ENCODE data around the gene RPS14.

- TF ChIP-seq POLR2AphosphoS5 (IDR thresholded peaks at IDR 0.05; ENCODE audit: low read depth, low read length) (no peak), POLR2A (IDR thresholded peaks at IDR 0.05; ENCODE audit: low read depth, low read length) (no peak), TAF1 (IDR thresholded peaks at IDR 0.05; ENCODE audit: low read depth, low read length) (no peak), POU2F2 (IDR thresholded peaks at IDR 0.05; ENCODE audit: low read depth, low read length) (no peak), SPI1 (IDR thresholded peaks at IDR 0.05; ENCODE audit: low read depth, low read length) (no peak)
Observed at GRCh38 chr5:150481708-150481965, 32.1 kb upstream of the RPS14 start.

All from GM12891 (cell line).